Keratinocyte (primary cell): ENCODE measurements around the gene NRG4. TPM values are rescaled to one million over a fixed set of nuclear protein-coding genes. Genes with fewer than 3 reads are reported as not detected.

ENCODE experiments used
- DNase-seq: peaks from one replicate; pipeline ENCODE4 v3.0.0-alpha.2; 2011; ENCODE audit warnings: low read depth, missing footprints, low spot score
- FAIRE-seq: peaks from 2 replicates; lab custom pipeline; 2011; peaks lifted over from hg19 to GRCh38; lab: Jason Lieb, UNC
- H2AFZ ChIP-seq: 2 replicates; pipeline ENCODE4 v1.6.0; 2012; ENCODE audit warnings: low read length, control low read depth, inconsistent platforms; ENCODE audit not compliant: control insufficient read depth
- H3K27ac ChIP-seq: 2 replicates; pipeline ENCODE4 v1.5.1; 2011; ENCODE audit warnings: low read length; ENCODE audit not compliant: control insufficient read depth, insufficient read depth
- H3K27me3 ChIP-seq: 3 replicates; pipeline ENCODE4 v1.6.0; 2011; ENCODE audit warnings: low read length; ENCODE audit not compliant: control insufficient read depth, insufficient read depth; ENCODE audit errors: extremely low read depth
- H3K36me3 ChIP-seq, 2 experiments: 2 replicates in 1 of 2; 3 replicates in 1 of 2; pipeline ENCODE4 v1.5.1; 2011; ENCODE audit warnings: low read length in 2 of 2, mild to moderate bottlenecking in 1 of 2; ENCODE audit not compliant: control insufficient read depth in 2 of 2, insufficient read depth in 2 of 2; ENCODE audit errors: extremely low read depth in 1 of 2
- H3K4me1 ChIP-seq: 3 replicates; pipeline ENCODE4 v1.5.1; 2011; ENCODE audit warnings: low read length; ENCODE audit not compliant: control insufficient read depth, insufficient read depth; ENCODE audit errors: extremely low read depth
- H3K4me2 ChIP-seq: 3 replicates; pipeline ENCODE4 v1.6.0; 2011; ENCODE audit warnings: low read depth, low read length; ENCODE audit not compliant: control insufficient read depth, insufficient read depth; ENCODE audit errors: extremely low read depth
- H3K4me3 ChIP-seq, 3 experiments: fragments of 200-600 bp in 1 of 3; sonication (generic) in 1 of 3; 2 replicates in 2 of 3; 3 replicates in 1 of 3; pipeline ENCODE4 v1.5.1; 2011 to 2016; ENCODE audit warnings: low read length in 3 of 3, mild to moderate bottlenecking in 3 of 3, control low read depth in 2 of 3, inconsistent platforms in 1 of 3, low read depth in 1 of 3, mixed read lengths in 1 of 3, mixed run types in 1 of 3, moderate library complexity in 1 of 3; ENCODE audit not compliant: control insufficient read depth in 2 of 3, insufficient read depth in 2 of 3; ENCODE audit errors: extremely low read depth in 1 of 3
- H3K79me2 ChIP-seq: 2 replicates; pipeline ENCODE4 v1.6.0; 2012; ENCODE audit warnings: low read length; ENCODE audit not compliant: control insufficient read depth, insufficient read depth
- H3K9ac ChIP-seq: 3 replicates; pipeline ENCODE4 v1.6.0; 2011; ENCODE audit warnings: low read length; ENCODE audit not compliant: control insufficient read depth, insufficient read depth; ENCODE audit errors: extremely low read depth
- H3K9me1 ChIP-seq: 3 replicates; pipeline ENCODE4 v1.6.0; 2011; ENCODE audit warnings: low read length; ENCODE audit not compliant: control insufficient read depth, insufficient read depth; ENCODE audit errors: extremely low read depth
- H3K9me3 ChIP-seq: 2 replicates; pipeline ENCODE4 v1.5.1; 2012; ENCODE audit warnings: low read depth, low read length; ENCODE audit not compliant: control insufficient read depth
- H4K20me1 ChIP-seq: 3 replicates; pipeline ENCODE4 v1.6.0; 2011; ENCODE audit warnings: low read length; ENCODE audit not compliant: control insufficient read depth, insufficient read depth; ENCODE audit errors: extremely low read depth
- CTCF ChIP-seq, 3 experiments: IDR thresholded peaks in 1 of 3; conservative IDR thresholded peaks in 1 of 3; optimal IDR thresholded peaks in 1 of 3; 2 replicates in 2 of 3; 3 replicates in 1 of 3; pipeline versions ENCODE3 to v1.5.1; 2011; ENCODE audit warnings: low read length in 3 of 3, mild to moderate bottlenecking in 3 of 3, moderate library complexity in 2 of 3, control low read depth in 1 of 3, inconsistent platforms in 1 of 3; ENCODE audit not compliant: insufficient read depth in 2 of 3; ENCODE audit errors: extremely low read depth in 1 of 3
- EZH2 ChIP-seq: IDR thresholded peaks from one replicate; pipeline ENCODE4 v1.6.1; 2012; ENCODE audit warnings: inconsistent platforms, mild to moderate bottlenecking, low read length, moderate library complexity
- dilution Hi-C: fragments of 300-500 bp; cut with MboI; formaldehyde crosslinking; loops from one replicate; pipeline ENCODE4 v1.7.0; 2020; ENCODE audit warnings: low sequenced_read_pairs; ENCODE audit not compliant: extremely low pct_ligation_motif_present
- polyA plus RNA-seq, 5 experiments: library from polyadenylated mRNA; depleted of rRNA in 3 of 5; stranded (reverse) in 3 of 5; stranded (forward) in 1 of 5; unstranded in 1 of 5; fragments of >200 nt; gene quantifications; 1 replicate in 1 of 5; 2 replicates in 3 of 5; 3 replicates in 1 of 5; pipeline versions ENCODE4 v1.2.1 to v1.2.3, GENCODE V29; 2011 to 2012; ENCODE audit warnings: missing spikeins in 2 of 5, low read depth in 1 of 5, low replicate concordance in 1 of 5

Gene NRG4
- polyA plus RNA-seq, 1 donor (not counting 4 experiments of a cell fraction or from before 2014, with no cell fraction given), result 0.96 TPM

GRCh38 chr15:75989875-75990274 is 22.3 kb downstream of the NRG4 start:
- Histone ChIP-seq H3K79me2 (no peaks in the 10 kb centered on the region), H2AFZ (no peak overlapping the region), H3K4me2 (no peak overlapping the region), H4K20me1 (no peaks in the 10 kb centered on the region), H3K27me3 (no peaks in the 10 kb centered on the region), H3K9me1 (no peaks in the 10 kb centered on the region), H3K9me3 (no peaks in the 10 kb centered on the region), H3K27ac (no peak overlapping the region), H3K4me3 (no peak overlapping the region), H3K4me1 (no peaks in the 10 kb centered on the region), H3K9ac (no peak overlapping the region), H3K36me3 (no peaks in the 10 kb centered on the region)
- DNase-seq, result no peak
- FAIRE-seq, result no peak
- no peak for TF ChIP-seq EZH2
- TF ChIP-seq CTCF (optimal IDR thresholded peaks at IDR 0.05 in 1 of 3, IDR thresholded peaks at IDR 0.05 in 1 of 3, conservative IDR thresholded peaks at IDR 0.05 in 1 of 3; ENCODE audit: extremely low read depth in 1 of 3, insufficient read depth in 2 of 3, low read length in 3 of 3), result no peak
- dilution Hi-C loops, result no loop called here

- Histone ChIP-seq H4K20me1 (no peaks in the 10 kb centered on the region), H3K36me3 (no peaks in the 10 kb centered on the region), H3K4me2 (no peak overlapping the region), H3K9me3 (no peaks in the 10 kb centered on the region), H2AFZ (no peak overlapping the region), H3K9ac (no peak overlapping the region), H3K79me2 (no peaks in the 10 kb centered on the region), H3K27ac (no peak overlapping the region), H3K4me1 (no peaks in the 10 kb centered on the region), H3K9me1 (no peaks in the 10 kb centered on the region), H3K4me3 (no peak overlapping the region), H3K27me3 (no peaks in the 10 kb centered on the region)
- dilution Hi-C loops, result no loop called here
- FAIRE-seq, result no peak
- TF ChIP-seq EZH2 (no peak), CTCF (optimal IDR thresholded peaks at IDR 0.05 in 1 of 3, IDR thresholded peaks at IDR 0.05 in 1 of 3, conservative IDR thresholded peaks at IDR 0.05 in 1 of 3; ENCODE audit: extremely low read depth in 1 of 3, insufficient read depth in 2 of 3, low read length in 3 of 3) (no peak)
- DNase-seq, result no peak
These were observed 23.2 kb downstream of the NRG4 start for GRCh38 chr15:75989045-75989444.
